ENCODE data around the gene MIPOL1. TPM values are rescaled to one million over a fixed set of nuclear protein-coding genes. Genes with fewer than 3 reads are reported as not detected.

Gene MIPOL1
- total RNA-seq, 3 donors from 2014 or later (not counting 1 experiment from before 2014, with no cell fraction given): not detected

- Histone ChIP-seq H3K4me3 (ENCODE audit: low read length) (no peak overlapping the region), H3K36me3 (ENCODE audit: control insufficient read depth, insufficient read depth, low read length) (no peaks in the 10 kb centered on the region), H3K9me3 (ENCODE audit: control insufficient read depth, insufficient read depth, low read length) (no peaks in the 10 kb centered on the region), H3K27ac (ENCODE audit: low read length) (no peak overlapping the region), H3K27me3 (ENCODE audit: control insufficient read depth, insufficient read depth, low read length) (no peaks in the 10 kb centered on the region), H3K4me1 (ENCODE audit: control insufficient read depth, insufficient read depth, low read length) (no peaks in the 10 kb centered on the region)
- Mint-ChIP-seq H3K4me3 (no peak overlapping the region), H3K27ac (no peak overlapping the region), H3K36me3 (peaks cover 12% of the 10 kb centered on the region), H3K9me3 (peaks cover 16 to 31% of the 10 kb centered on the region in 2 donors), H3K4me1 (no peaks in the 10 kb centered on the region), H3K27me3 (ENCODE audit: low read depth in 2 of 2) (no peaks in the 10 kb centered on the region)
- intact Hi-C loops (cut with micrococcal nuclease): no loop called here
- WGBS (ENCODE audit: insufficient coverage): 88% methylated on average over 3 of the region's 3 CpGs
- no peak for DNase-seq
- no peak for TF ChIP-seq CTCF (IDR thresholded peaks at IDR 0.05)
- no peak for ATAC-seq
These were observed 282.9 kb downstream of the MIPOL1 start for GRCh38 chr14:37480446-37481290.

- no peak for TF ChIP-seq CTCF (IDR thresholded peaks at IDR 0.05)
- no peak overlapping the region for H3K27ac ChIP-seq (ENCODE audit: low read length)
- no peak overlapping the region for H3K4me3 ChIP-seq (ENCODE audit: low read length)
- H3K4me1 Mint-ChIP-seq: no peaks in the 10 kb centered on the region
- H3K9me3 Mint-ChIP-seq: peaks cover 22 to 28% of the 10 kb centered on the region in 2 donors
- intact Hi-C loops (cut with micrococcal nuclease): no loop called here
- H3K36me3 ChIP-seq (ENCODE audit: control insufficient read depth, insufficient read depth, low read length): no peaks in the 10 kb centered on the region
- no peak overlapping the region for H3K4me3 Mint-ChIP-seq
- H3K9me3 ChIP-seq (ENCODE audit: control insufficient read depth, insufficient read depth, low read length): no peaks in the 10 kb centered on the region
- H3K4me1 ChIP-seq (ENCODE audit: control insufficient read depth, insufficient read depth, low read length): no peaks in the 10 kb centered on the region
- no peaks in the 10 kb centered on the region for H3K27me3 Mint-ChIP-seq (ENCODE audit: low read depth in 2 of 2)
- no peak for ATAC-seq
- no peak for DNase-seq
- H3K27ac Mint-ChIP-seq: no peak overlapping the region
- H3K27me3 ChIP-seq (ENCODE audit: control insufficient read depth, insufficient read depth, low read length): no peaks in the 10 kb centered on the region
- WGBS (ENCODE audit: insufficient coverage): 75% methylated on average over 1 of the region's 1 CpG
- H3K36me3 Mint-ChIP-seq: peaks cover 12% of the 10 kb centered on the region
These were observed 284.7 kb downstream of the MIPOL1 start for GRCh38 chr14:37482428-37482827.

GRCh38 chr14:37483672-37484071 is 285.9 kb downstream of the MIPOL1 start:
- no peak overlapping the region for H3K27ac ChIP-seq (ENCODE audit: low read length)
- Mint-ChIP-seq H3K4me1 (no peaks in the 10 kb centered on the region), H3K27me3 (ENCODE audit: low read depth in 2 of 2) (no peaks in the 10 kb centered on the region), H3K4me3 (no peak overlapping the region), H3K27ac (no peak overlapping the region), H3K36me3 (peaks cover 5% of the 10 kb centered on the region), H3K9me3 (peaks cover 22 to 23% of the 10 kb centered on the region in 2 donors)
- H3K9me3 ChIP-seq (ENCODE audit: control insufficient read depth, insufficient read depth, low read length): no peaks in the 10 kb centered on the region
- H3K4me3 ChIP-seq (ENCODE audit: low read length): no peak overlapping the region
- TF ChIP-seq CTCF (IDR thresholded peaks at IDR 0.05): no peak
- no peaks in the 10 kb centered on the region for H3K36me3 ChIP-seq (ENCODE audit: control insufficient read depth, insufficient read depth, low read length)
- H3K27me3 ChIP-seq (ENCODE audit: control insufficient read depth, insufficient read depth, low read length): no peaks in the 10 kb centered on the region
- DNase-seq: no peak
- ATAC-seq: no peak
- H3K4me1 ChIP-seq (ENCODE audit: control insufficient read depth, insufficient read depth, low read length): no peaks in the 10 kb centered on the region
- intact Hi-C loops (cut with micrococcal nuclease): no loop called here
- 91% methylated on average over 4 of the region's 4 CpGs for WGBS (ENCODE audit: insufficient coverage)
